T-cell (primary cell): Measurements from ENCODE around the gene ARHGAP6. TPM values are rescaled to one million over a fixed set of nuclear protein-coding genes. Genes with fewer than 3 reads are reported as not detected.

ENCODE experiments used
- ATAC-seq, 4 experiments: fragments of 200-7000 bp in 3 of 4; fragments of 150-1000 bp in 1 of 4; cut with Tn5 transposase; replicated peaks in 1 of 4; 1 replicate in 3 of 4; 2 replicates in 1 of 4; pipeline ENCODE4 v1.10.0; 2021; ENCODE audit warnings: moderate library complexity in 3 of 4, mild to moderate bottlenecking in 2 of 4, moderate number of reproducible peaks in 1 of 4
- CTCF ChIA-PET, 2 donors: fragments of 300-600 bp; sonication (Branson Sonifier 250); formaldehyde crosslinking; loops; one replicate each; lab custom pipeline; 2022; ENCODE audit warnings: antibody characterized with exemption in 2 of 2; lab: Charles Lee
- POLR2A ChIA-PET, 2 donors: fragments of 300-600 bp; sonication (Branson Sonifier 250); formaldehyde crosslinking; loops; one replicate each; lab custom pipeline; 2022; ENCODE audit warnings: antibody characterized with exemption in 2 of 2; lab: Charles Lee
- DNase-seq, 35 experiments: peaks; one replicate each; pipeline versions ENCODE4 v3.0.0 to v3.0.0-alpha.2; 2013 to 2023
- H3K27ac ChIP-seq: one replicate; pipeline ENCODE4 v1.5.1; 2013; ENCODE audit warnings: low read length
- H3K27me3 ChIP-seq, 2 experiments: replicated peaks in 1 of 2; 1 replicate in 1 of 2; 2 replicates in 1 of 2; pipeline versions ENCODE4 v1.6.1 to v1.7.0; 2013; ENCODE audit warnings: low read length in 1 of 2, mixed read lengths in 1 of 2; ENCODE audit not compliant: control insufficient read depth in 2 of 2, insufficient read depth in 2 of 2; ENCODE audit errors: extremely low read depth in 1 of 2
- H3K36me3 ChIP-seq, 2 donors: 1 replicate in 1 of 2; 2 replicates in 1 of 2; pipeline versions ENCODE4 v1.6.1 to v1.7.0; 2013; ENCODE audit warnings: low read length in 1 of 2; ENCODE audit not compliant: control insufficient read depth in 2 of 2, insufficient read depth in 1 of 2; ENCODE audit errors: extremely low read depth in 1 of 2
- H3K4me1 ChIP-seq, 2 experiments: 1 replicate in 1 of 2; 2 replicates in 1 of 2; pipeline versions ENCODE4 v1.6.1 to v1.7.0; 2013; ENCODE audit warnings: low read length in 2 of 2, mixed read lengths in 1 of 2; ENCODE audit not compliant: insufficient read depth in 2 of 2, control insufficient read depth in 1 of 2; ENCODE audit errors: extremely low read depth in 1 of 2
- H3K4me3 ChIP-seq, 2 donors: 1 replicate in 1 of 2; 2 replicates in 1 of 2; pipeline versions ENCODE4 v1.5.1 to v1.7.0; 2013; ENCODE audit warnings: mild to moderate bottlenecking in 2 of 2, low read length in 1 of 2, moderate library complexity in 1 of 2; ENCODE audit not compliant: control insufficient read depth in 1 of 2; ENCODE audit errors: extremely low read depth in 1 of 2
- H3K9me3 ChIP-seq: 2 replicates; pipeline ENCODE4 v1.7.0; 2013
- H3K27ac Mint-ChIP-seq, 2 donors: one replicate each; pipeline ENCODE4 v1.8.0; 2020 to 2021; ENCODE audit warnings: mild to moderate bottlenecking in 2 of 2, mixed read lengths in 2 of 2
- H3K27me3 Mint-ChIP-seq, 2 donors: one replicate each; pipeline ENCODE4 v1.8.0; 2021 to 2022; ENCODE audit warnings: mixed read lengths in 2 of 2
- H3K36me3 Mint-ChIP-seq: one replicate; pipeline ENCODE4 v1.8.0; 2021; ENCODE audit warnings: mixed read lengths
- H3K4me1 Mint-ChIP-seq, 3 donors: one replicate each; pipeline ENCODE4 v1.8.0; 2020 to 2022; ENCODE audit warnings: mixed read lengths in 3 of 3, mild to moderate bottlenecking in 1 of 3
- H3K4me3 Mint-ChIP-seq, 3 donors: one replicate each; pipeline ENCODE4 v1.8.0; 2020 to 2022; ENCODE audit warnings: mild to moderate bottlenecking in 3 of 3, mixed read lengths in 3 of 3, moderate library complexity in 3 of 3
- H3K9me3 Mint-ChIP-seq, 3 donors: one replicate each; pipeline ENCODE4 v1.8.0; 2020 to 2022; ENCODE audit warnings: mixed read lengths in 3 of 3
- WGBS: methylation state at CpG from one replicate; pipeline ENCODE4 v1.1.5; 2013; ENCODE audit warnings: missing lambda C conversion rate; ENCODE audit not compliant: insufficient coverage; 5-methylcytosine and 5-hydroxymethylcytosine counted together
- total RNA-seq, 35 experiments: library from RNA in 6 of 35; stranded (reverse) in 6 of 35; fragments of 120-200 nt in 1 of 35; gene quantifications; one replicate each; pipeline versions ENCODE4 v1.2.1 to v1.2.4 and lab custom pipeline; 2013 to 2026

The ARHGAP6 gene
- total RNA-seq, 5 donors from 2014 or later (not counting 1 experiment from before 2014, with no cell fraction given), result 0.09 to 0.13 (median 0.12) TPM; not detected in 2

DNA sequence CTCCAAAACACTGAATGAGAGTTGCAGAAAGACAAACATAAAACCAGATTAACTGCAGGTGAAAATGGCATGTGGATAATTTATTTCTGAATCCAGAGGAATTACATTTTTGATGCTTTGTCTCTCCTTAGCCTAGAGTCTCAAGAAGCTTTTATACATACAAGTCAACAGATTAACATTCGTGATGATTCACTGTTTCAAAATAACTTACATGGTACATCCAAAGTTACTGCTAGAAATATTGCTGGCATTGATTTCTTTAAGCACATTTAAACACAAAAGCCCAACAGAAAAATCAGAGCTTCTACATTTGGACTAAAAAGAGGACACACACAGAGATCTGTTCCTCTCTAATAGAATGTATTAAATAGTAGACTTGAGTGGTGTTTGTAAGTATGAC, 266.9 kb downstream of the ARHGAP6 start:
- POLR2A ChIA-PET, result no interaction called here
- peaks cover 0 to 3% of the 10 kb centered on the region in 2 donors for H3K27me3 Mint-ChIP-seq
- ATAC-seq (no peak), DNase-seq (no peak)
- no peak overlapping the region for H3K27ac ChIP-seq
- no peaks in the 10 kb centered on the region for H3K4me1 Mint-ChIP-seq
- H3K36me3 ChIP-seq, result no peaks in the 10 kb centered on the region
- H3K4me1 ChIP-seq, result no peaks in the 10 kb centered on the region
- no peak overlapping the region for H3K4me3 Mint-ChIP-seq
- H3K27ac Mint-ChIP-seq, result no peak overlapping the region
- CTCF ChIA-PET, result no interaction called here
- no CpG with 5 or more reads among the region's 1 CpG for WGBS
- no peaks in the 10 kb centered on the region for H3K9me3 Mint-ChIP-seq
- no peaks in the 10 kb centered on the region for H3K9me3 ChIP-seq
- no peak overlapping the region for H3K4me3 ChIP-seq
- no peaks in the 10 kb centered on the region for H3K27me3 ChIP-seq
- H3K36me3 Mint-ChIP-seq, result no peaks in the 10 kb centered on the region

- peaks cover 0 to 3% of the 10 kb centered on the region in 2 donors for H3K27me3 Mint-ChIP-seq
- Histone ChIP-seq H3K27ac (no peak overlapping the region), H3K9me3 (no peaks in the 10 kb centered on the region), H3K4me1 (no peaks in the 10 kb centered on the region), H3K27me3 (no peaks in the 10 kb centered on the region), H3K4me3 (no peak overlapping the region), H3K36me3 (no peaks in the 10 kb centered on the region)
- WGBS, result no CpG with 5 or more reads among the region's 3 CpGs
- H3K4me3 Mint-ChIP-seq, result no peak overlapping the region
- ATAC-seq (no peak), DNase-seq (no peak)
- H3K36me3 Mint-ChIP-seq, result no peaks in the 10 kb centered on the region
- H3K4me1 Mint-ChIP-seq, result no peaks in the 10 kb centered on the region
- no peaks in the 10 kb centered on the region for H3K9me3 Mint-ChIP-seq
- ChIA-PET CTCF (no interaction called here), POLR2A (no interaction called here)
- H3K27ac Mint-ChIP-seq, result no peak overlapping the region
Measured at GRCh38 chrX:11398139-11398538, 267.6 kb downstream of the ARHGAP6 start.

- H3K36me3 ChIP-seq, result no peaks in the 10 kb centered on the region
- H3K4me3 ChIP-seq, result no peak overlapping the region
- WGBS, result no CpG with 5 or more reads among the region's 2 CpGs
- ATAC-seq, result no peak
- Mint-ChIP-seq H3K27ac (no peak overlapping the region), H3K27me3 (peaks cover 0 to 3% of the 10 kb centered on the region in 2 donors), H3K36me3 (no peaks in the 10 kb centered on the region), H3K9me3 (no peaks in the 10 kb centered on the region), H3K4me3 (no peak overlapping the region), H3K4me1 (no peaks in the 10 kb centered on the region)
- ChIA-PET POLR2A (no interaction called here), CTCF (no interaction called here)
- no peaks in the 10 kb centered on the region for H3K9me3 ChIP-seq
- H3K4me1 ChIP-seq, result no peaks in the 10 kb centered on the region
- no peak for DNase-seq
- H3K27me3 ChIP-seq, result no peaks in the 10 kb centered on the region
- no peak overlapping the region for H3K27ac ChIP-seq
Measured at GRCh38 chrX:11397680-11398079, 268.0 kb downstream of the ARHGAP6 start.

GRCh38 chrX:11395859-11396258, 269.9 kb downstream of the ARHGAP6 start:
- no CpG with 5 or more reads among the region's 1 CpG for WGBS
- no peaks in the 10 kb centered on the region for H3K9me3 Mint-ChIP-seq
- Histone ChIP-seq H3K4me1 (no peaks in the 10 kb centered on the region), H3K9me3 (no peaks in the 10 kb centered on the region), H3K27me3 (peaks cover 0 to 2% of the 10 kb centered on the region in 2 experiments), H3K4me3 (no peak overlapping the region), H3K36me3 (no peaks in the 10 kb centered on the region), H3K27ac (no peak overlapping the region)
- ATAC-seq (no peak), DNase-seq (no peak)
- no peak overlapping the region for H3K27ac Mint-ChIP-seq
- CTCF ChIA-PET, result no interaction called here
- no peaks in the 10 kb centered on the region for H3K4me1 Mint-ChIP-seq
- H3K36me3 Mint-ChIP-seq, result no peaks in the 10 kb centered on the region
- H3K27me3 Mint-ChIP-seq, result peaks cover 0 to 3% of the 10 kb centered on the region in 2 donors
- POLR2A ChIA-PET, result no interaction called here
- H3K4me3 Mint-ChIP-seq, result no peak overlapping the region

- Histone ChIP-seq H3K27me3 (peaks cover 0 to 2% of the 10 kb centered on the region in 2 experiments), H3K9me3 (no peaks in the 10 kb centered on the region), H3K4me1 (no peaks in the 10 kb centered on the region), H3K27ac (no peak overlapping the region), H3K4me3 (no peak overlapping the region), H3K36me3 (no peaks in the 10 kb centered on the region)
- Mint-ChIP-seq H3K4me1 (no peaks in the 10 kb centered on the region), H3K36me3 (no peaks in the 10 kb centered on the region), H3K27me3 (no peaks in the 10 kb centered on the region), H3K27ac (no peak overlapping the region), H3K9me3 (no peaks in the 10 kb centered on the region), H3K4me3 (no peak overlapping the region)
- ATAC-seq (no peak), DNase-seq (no peak)
- POLR2A ChIA-PET, result no interaction called here
- no CpG with 5 or more reads among the region's 2 CpGs for WGBS
- CTCF ChIA-PET, result no interaction called here
Measured at GRCh38 chrX:11393949-11394654, 271.6 kb downstream of the ARHGAP6 start.

DNA sequence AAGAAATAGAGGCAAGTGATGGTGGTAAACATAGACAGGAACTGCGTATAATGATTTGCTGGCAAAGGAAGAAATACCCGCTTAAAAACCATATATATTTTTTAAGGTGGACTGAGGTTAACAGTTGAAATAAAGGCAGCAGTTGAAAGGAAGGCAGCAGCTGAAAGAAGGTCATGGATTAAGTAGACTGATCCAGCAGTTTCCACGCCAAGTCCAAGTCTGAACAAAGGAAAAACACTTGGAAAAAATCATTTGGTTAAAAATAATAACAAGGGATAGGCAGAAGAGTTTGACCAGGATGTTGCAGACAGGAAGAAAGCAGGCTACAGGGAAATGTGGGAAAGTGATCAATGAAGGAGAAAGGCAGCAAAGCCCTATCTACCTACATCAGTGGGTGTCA, 278.9 kb downstream of the ARHGAP6 start:
- no peaks in the 10 kb centered on the region for H3K36me3 ChIP-seq
- Mint-ChIP-seq H3K27ac (no peak overlapping the region), H3K36me3 (no peaks in the 10 kb centered on the region), H3K27me3 (peaks cover 0 to 8% of the 10 kb centered on the region in 2 donors), H3K4me3 (no peak overlapping the region), H3K9me3 (no peaks in the 10 kb centered on the region), H3K4me1 (no peaks in the 10 kb centered on the region)
- no peak overlapping the region for H3K27ac ChIP-seq
- no peaks in the 10 kb centered on the region for H3K4me1 ChIP-seq
- no peaks in the 10 kb centered on the region for H3K9me3 ChIP-seq
- no CpG with 5 or more reads among the region's 3 CpGs for WGBS
- H3K4me3 ChIP-seq, result no peak overlapping the region
- POLR2A ChIA-PET, result no interaction called here
- ATAC-seq, result no peak
- no peaks in the 10 kb centered on the region for H3K27me3 ChIP-seq
- no peak for DNase-seq
- CTCF ChIA-PET, result no interaction called here
